Measurements from ENCODE around the gene SUPT5H. TPM values are rescaled to one million over a fixed set of nuclear protein-coding genes. Genes with fewer than 3 reads are reported as not detected.

Gene SUPT5H
- total and polyA plus RNA-seq, 2 of the 8 experiments (the other 6 are each of a cell fraction or from before 2014, with no cell fraction given) = 77.8 to 111 TPM

DNA sequence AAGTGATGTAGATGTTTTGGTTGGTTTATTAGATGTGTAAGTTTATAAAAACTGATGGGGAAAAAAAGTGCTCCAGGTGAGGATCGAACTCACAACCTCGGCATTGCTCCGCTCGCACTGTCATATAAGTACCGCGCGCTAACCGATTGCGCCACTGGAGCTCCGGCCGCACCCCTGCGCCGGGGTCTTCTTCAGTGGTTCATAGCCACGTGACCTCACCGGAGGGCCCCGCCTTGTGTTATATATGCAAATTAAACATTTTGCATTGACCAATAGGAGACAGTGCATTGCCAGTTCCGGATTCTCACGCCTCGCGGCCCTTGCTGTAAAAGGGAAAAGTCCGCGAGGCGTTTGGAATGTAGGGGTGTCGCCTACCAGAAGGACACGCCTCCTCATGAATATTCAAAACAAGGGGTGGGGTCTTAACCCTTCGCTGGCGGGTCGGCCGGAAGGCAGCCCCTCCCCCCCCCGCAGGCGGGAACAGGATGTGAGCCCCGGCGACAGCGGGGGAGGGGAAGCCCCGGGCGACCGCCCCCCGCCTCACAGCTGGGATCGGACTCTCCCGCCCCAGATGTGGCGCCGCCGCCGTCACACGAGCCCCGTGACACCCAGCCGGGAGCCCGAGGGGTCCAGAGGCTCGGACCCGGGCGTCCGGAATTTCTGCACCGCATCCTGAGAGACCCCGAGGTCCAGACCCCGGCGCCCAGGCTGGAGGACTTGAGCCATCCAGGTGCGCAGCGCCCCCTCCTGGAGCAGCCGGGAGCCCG, 33.1 kb upstream of the SUPT5H start, which contains the start of gene PLEKHG2:
Gene PLEKHG2 (plus strand): TSS at position 570 of the 767 bp plus-strand sequence. CDS start 1,418 bp downstream, outside the sequence.
- H4K8ac ChIP-seq (ENCODE audit: extremely low read depth, insufficient read depth, low read length) = peak within 1 kb of the TSS; percentile 73
- H4K5ac ChIP-seq (ENCODE audit: insufficient read length, low read depth, low read length) = peak within 1 kb of the TSS; percentile 70
- 0 out of 2 replicates have a peak within 1 kb of the TSS, but pooled peaks have one; percentile 96 for H2BK12ac ChIP-seq (ENCODE audit: low read depth, low read length)
- peak within 1 kb of the TSS; percentile 65 to 84 (median 76) for H3K9ac ChIP-seq (replicated peaks in 1 of 4; ENCODE audit: extremely low read depth in 1 of 4, low read depth in 3 of 4, low read length in 3 of 4)
- peak within 1 kb of the TSS; percentile 61; the same call in 1 of the 2 replicates for H2BK20ac ChIP-seq (ENCODE audit: low read length)
- H3K4me1 ChIP-seq (replicated peaks in 1 of 4; ENCODE audit: control insufficient read depth in 3 of 4, insufficient read depth in 4 of 4, low read length in 3 of 4) = peaks cover 10 to 42% (median 21%) of the 10 kb centered on the region in 4 experiments; a peak in 6 of 7 replicates
- peak within 1 kb of the TSS; percentile 83 for H2BK15ac ChIP-seq (ENCODE audit: low read length)
- peak within 1 kb of the TSS; percentile 88 for H3K56ac ChIP-seq (replicated peaks; ENCODE audit: insufficient read length, low read depth, low read length)
- no peaks in the 10 kb centered on the region for H3K27me3 ChIP-seq (replicated peaks in 1 of 4; ENCODE audit: control insufficient read depth in 3 of 4, extremely low read depth in 1 of 4, insufficient read depth in 3 of 4, low read length in 3 of 4)
- POLR2A ChIA-PET (ENCODE audit: partially characterized antibody) = interaction anchor here (0.7 to 25.7 kb wide), 12 partner anchors 9 to 122 kb away, joined by 3 to 1154 read pairs (median 4); partner anchors contain the start of genes MED29, PAF1, RPS16 and SAMD4B
- H4K91ac ChIP-seq (replicated peaks; ENCODE audit: insufficient read length, low read length) = peak within 1 kb of the TSS; percentile 76
- H3K27ac ChIP-seq (ENCODE audit: low read depth, low read length) = peak within 1 kb of the TSS; percentile 83
- H2AFZ ChIP-seq (ENCODE audit: low read length) = no peak within 1 kb of the TSS
- no peak within 1 kb of the TSS for H3K14ac ChIP-seq (ENCODE audit: insufficient read length)
- peaks cover 6 to 34% of the 10 kb centered on the region in 2 experiments; a peak in 3 of 4 replicates for H3K79me2 ChIP-seq (ENCODE audit: control insufficient read depth in 1 of 2, insufficient read depth in 2 of 2, low read length in 2 of 2)
- peak within 1 kb of the TSS; percentile 67; the same call in 1 of the 2 replicates for H2AK5ac ChIP-seq (ENCODE audit: low read depth, low read length)
- H3K23ac ChIP-seq (ENCODE audit: insufficient read length) = no peak within 1 kb of the TSS
- no peaks in the 10 kb centered on the region; the same call in 1 of the 2 replicates for H3K79me1 ChIP-seq (ENCODE audit: low read depth, low read length)
- 1% methylated on average over 39 of the region's 60 CpGs; no CpG with 5 or more reads in 1 of the 2 experiments for WGBS, 2 experiments (ENCODE audit: extremely low coverage in 1 of 2, insufficient coverage in 1 of 2, insufficient read length in 1 of 2, insufficient replicate concordance in 2 of 2, low coverage in 1 of 2, low lambda C conversion rate in 2 of 2, missing lambda C conversion rate in 1 of 2)
- peak within 1 kb of the TSS; percentile 93 for H3K18ac ChIP-seq (ENCODE audit: extremely low read depth, low read length)
- peak within 1 kb of the TSS; percentile 66 to 97 (median 92) for H3K4me3 ChIP-seq (ENCODE audit: extremely low read depth in 1 of 4, insufficient read depth in 2 of 4, low read depth in 3 of 4, low read length in 4 of 4)
- CTCF ChIA-PET (ENCODE audit: partially characterized antibody) = interaction anchor here (1.0 to 2.3 kb wide), 13 partner anchors 14 to 125 kb away, joined by 3 to 128 read pairs (median 5); partner anchors contain the start of genes MED29, PAF1 and RPS16
- peak within 1 kb of the TSS; percentile 93 for H2BK5ac ChIP-seq (ENCODE audit: low read depth, low read length)
- DNase-seq (ENCODE audit: low read depth in 1 of 2, low spot score in 2 of 2) = peak; percentile 99 to 100
- H2BK120ac ChIP-seq (replicated peaks; ENCODE audit: low read depth, low read length) = no peak within 1 kb of the TSS
- H3K4me2 ChIP-seq (ENCODE audit: insufficient read depth in 1 of 2, low read depth in 2 of 2, low read length in 2 of 2) = peak within 1 kb of the TSS; percentile 84 to 86
- H3K9me3 ChIP-seq (ENCODE audit: insufficient read depth in 2 of 2, low read depth in 1 of 2, low read length in 1 of 2) = no peaks in the 10 kb centered on the region
- H3K4ac ChIP-seq (replicated peaks; ENCODE audit: insufficient read length, low read depth, low read length) = peak within 1 kb of the TSS; percentile 8
- peaks cover 5 to 25% of the 10 kb centered on the region in 2 experiments for H4K20me1 ChIP-seq (replicated peaks in 1 of 2; ENCODE audit: control insufficient read depth in 1 of 2, insufficient read depth in 2 of 2, low read length in 2 of 2)
- peaks cover 0 to 8% (median 0%) of the 10 kb centered on the region in 4 experiments; a peak in 3 of 8 replicates for H3K36me3 ChIP-seq (ENCODE audit: control insufficient read depth in 2 of 4, insufficient read depth in 4 of 4, low read length in 3 of 4)
- FAIRE-seq = peak; percentile 86
- peaks cover 18% of the 10 kb centered on the region for H3K23me2 ChIP-seq (ENCODE audit: low read depth, low read length)
- no peak for TF ChIP-seq SIRT6 (IDR thresholded peaks at IDR 0.05; ENCODE audit: low read length)
- no peak for TF ChIP-seq RXRA (IDR thresholded peaks at IDR 0.05; ENCODE audit: insufficient read depth, low read depth, low read length)
- TF ChIP-seq ZNF274 (IDR thresholded peaks at IDR 0.05; ENCODE audit: borderline replicate concordance, extremely low read depth, low read length) = no peak
- peak; percentile 81 for TF ChIP-seq JUND (IDR thresholded peaks at IDR 0.05; ENCODE audit: low read length)
- TF ChIP-seq HDAC6 (IDR thresholded peaks at IDR 0.05; ENCODE audit: low read depth, low read length) = no peak
- no peak for TF ChIP-seq EZH2 (IDR thresholded peaks at IDR 0.05; ENCODE audit: low read depth, low read length, severe bottlenecking)
- no peak for TF ChIP-seq YY1 (IDR thresholded peaks at IDR 0.05; ENCODE audit: low read depth, low read length)
- TF ChIP-seq SRF (IDR thresholded peaks at IDR 0.05; ENCODE audit: low read depth, low read length) = peak; percentile 79
- no peak for TF ChIP-seq KDM5A (IDR thresholded peaks at IDR 0.05; ENCODE audit: low read length)
- peak; percentile 81 for TF ChIP-seq CREB1 (IDR thresholded peaks at IDR 0.05)
- TF ChIP-seq KDM4A (IDR thresholded peaks at IDR 0.05; ENCODE audit: low read depth, low read length, severe bottlenecking) = peak; percentile 41

Measured in H1 (cell line).